Measurements from ENCODE around the gene TECR.

Gene TECR, protein sequence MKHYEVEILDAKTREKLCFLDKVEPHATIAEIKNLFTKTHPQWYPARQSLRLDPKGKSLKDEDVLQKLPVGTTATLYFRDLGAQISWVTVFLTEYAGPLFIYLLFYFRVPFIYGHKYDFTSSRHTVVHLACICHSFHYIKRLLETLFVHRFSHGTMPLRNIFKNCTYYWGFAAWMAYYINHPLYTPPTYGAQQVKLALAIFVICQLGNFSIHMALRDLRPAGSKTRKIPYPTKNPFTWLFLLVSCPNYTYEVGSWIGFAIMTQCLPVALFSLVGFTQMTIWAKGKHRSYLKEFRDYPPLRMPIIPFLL

DNA sequence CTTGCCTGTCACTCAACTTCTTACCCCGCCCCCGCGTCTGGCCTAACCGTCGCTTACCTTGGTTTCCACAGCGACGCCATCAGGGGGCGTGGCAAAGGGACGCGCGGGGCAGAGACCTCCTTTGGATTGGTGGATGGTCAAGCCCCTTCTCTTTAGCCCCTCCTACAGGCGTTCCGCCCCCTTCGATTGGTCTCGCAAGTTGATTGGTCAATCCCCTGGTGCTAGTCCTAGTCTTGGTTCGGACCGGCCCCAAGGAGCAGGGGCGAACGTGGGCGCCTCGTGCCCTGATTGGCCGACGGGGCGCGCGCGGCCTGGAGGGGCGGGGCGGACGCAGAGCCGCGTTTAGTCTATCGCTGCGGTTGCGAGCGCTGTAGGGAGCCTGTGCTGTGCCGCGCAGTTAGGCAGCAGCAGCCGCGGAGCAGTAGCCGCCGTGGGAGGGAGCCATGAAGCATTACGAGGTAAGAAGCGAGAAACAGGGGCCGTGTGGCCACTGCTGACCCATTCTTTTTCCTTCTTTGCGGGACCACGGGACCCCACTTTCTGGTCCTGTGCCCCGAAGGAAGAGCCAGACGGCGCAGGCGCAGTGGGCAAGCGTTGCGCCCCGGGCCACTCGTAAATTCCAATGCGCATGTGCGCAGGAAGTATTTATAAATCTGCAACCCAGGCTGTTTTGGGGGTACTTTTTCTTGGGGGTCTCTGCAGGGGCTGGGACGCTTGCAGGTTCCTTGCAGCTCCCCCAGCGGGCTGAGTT is at the start of gene TECR:
Gene TECR (plus strand): TSS at position 341 of the 751 bp plus-strand sequence. CDS start 103 bp downstream, at position 444.
- Histone ChIP-seq H3K27me3 (ENCODE audit: control insufficient read depth, insufficient read depth, low read length) (no peaks in the 10 kb centered on the region), H3K9ac (ENCODE audit: low read depth, low read length) (peak within 1 kb of the TSS; percentile 89), H3K4me3 (ENCODE audit: low read depth, low read length) (peak within 1 kb of the TSS; percentile 95), H3K4me1 (ENCODE audit: control insufficient read depth, insufficient read depth, low read length) (peaks cover 3% of the 10 kb centered on the region), H3K9me3 (ENCODE audit: control insufficient read depth, insufficient read depth, low read length) (no peaks in the 10 kb centered on the region), H3K36me3 (ENCODE audit: control insufficient read depth, insufficient read depth, low read length) (no peaks in the 10 kb centered on the region)

GRCh38 chr19:14479975-14480699 is 49.3 kb upstream of the TECR start:
- peak overlapping the region; percentile 4 for H3K4me3 ChIP-seq (ENCODE audit: low read depth, low read length)
- no peaks in the 10 kb centered on the region for H3K9me3 ChIP-seq (ENCODE audit: control insufficient read depth, insufficient read depth, low read length)
- peaks cover 3% of the 10 kb centered on the region for H3K4me1 ChIP-seq (ENCODE audit: control insufficient read depth, insufficient read depth, low read length)
- no peaks in the 10 kb centered on the region for H3K27me3 ChIP-seq (ENCODE audit: control insufficient read depth, insufficient read depth, low read length)
- H3K36me3 ChIP-seq (ENCODE audit: control insufficient read depth, insufficient read depth, low read length): peaks cover 32% of the 10 kb centered on the region
- H3K9ac ChIP-seq (ENCODE audit: low read depth, low read length): no peak overlapping the region

DNA sequence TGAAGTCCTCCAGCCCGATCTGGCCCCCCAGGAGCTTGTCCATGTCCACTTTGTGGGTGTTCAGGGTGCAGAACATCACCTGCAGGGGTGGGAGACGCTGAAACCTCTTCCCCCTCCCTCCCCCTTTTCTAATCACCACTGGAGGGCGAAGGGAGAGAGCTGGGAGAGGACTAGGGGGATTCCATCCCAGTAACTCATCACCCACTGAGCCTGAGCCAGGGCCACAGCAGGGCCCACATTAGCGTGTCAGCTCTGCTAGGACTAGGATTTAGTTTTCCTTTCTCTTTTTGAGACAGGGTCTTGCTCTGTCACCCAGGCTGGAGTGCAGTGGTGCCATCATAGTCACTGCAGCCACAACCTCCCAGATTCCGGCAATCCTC is 48.7 kb upstream of the TECR start:
- H3K9me3 ChIP-seq (ENCODE audit: control insufficient read depth, insufficient read depth, low read length): no peaks in the 10 kb centered on the region
- peaks cover 3% of the 10 kb centered on the region for H3K4me1 ChIP-seq (ENCODE audit: control insufficient read depth, insufficient read depth, low read length)
- H3K9ac ChIP-seq (ENCODE audit: low read depth, low read length): no peak overlapping the region
- no peak overlapping the region for H3K4me3 ChIP-seq (ENCODE audit: low read depth, low read length)
- no peaks in the 10 kb centered on the region for H3K27me3 ChIP-seq (ENCODE audit: control insufficient read depth, insufficient read depth, low read length)
- H3K36me3 ChIP-seq (ENCODE audit: control insufficient read depth, insufficient read depth, low read length): peaks cover 32% of the 10 kb centered on the region

DNA sequence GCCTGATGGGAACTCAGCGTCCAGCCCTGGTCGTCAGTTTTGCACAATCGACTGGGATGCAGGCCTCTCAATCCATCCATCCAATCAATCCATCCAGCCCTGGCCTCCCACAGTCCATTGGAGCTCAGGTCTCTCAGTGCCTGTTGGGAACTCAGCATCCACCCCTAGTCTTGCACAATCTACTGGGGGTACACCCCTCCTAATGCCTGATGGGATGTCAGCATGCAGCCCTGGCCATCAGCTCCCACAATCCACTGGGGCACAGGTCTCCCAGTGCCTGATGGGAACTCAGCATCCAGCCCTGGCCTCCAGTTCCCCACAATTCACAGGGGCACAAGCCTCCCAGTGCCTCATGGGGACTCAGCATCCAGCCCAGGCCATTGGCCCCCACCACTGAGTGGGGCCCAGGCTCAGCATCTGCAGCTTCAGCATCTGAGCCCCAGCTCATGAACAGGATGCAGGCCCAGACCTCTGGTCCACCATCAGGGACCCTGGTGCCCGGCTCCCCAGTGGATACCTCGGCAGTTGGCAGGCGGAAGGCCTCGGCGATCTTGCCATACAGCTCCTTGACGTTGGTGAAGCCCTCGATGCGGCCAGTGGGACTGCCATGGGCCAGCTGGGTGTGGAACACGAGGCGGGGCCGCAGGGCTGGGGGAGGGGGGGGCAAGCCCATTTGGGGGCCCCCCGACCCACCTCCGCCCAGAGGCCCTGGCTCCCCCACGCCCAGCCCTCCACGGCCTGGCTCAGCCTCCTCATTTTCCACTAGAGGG is 47.0 kb upstream of the TECR start:
- Histone ChIP-seq H3K4me3 (ENCODE audit: low read depth, low read length) (no peak overlapping the region), H3K27me3 (ENCODE audit: control insufficient read depth, insufficient read depth, low read length) (no peaks in the 10 kb centered on the region), H3K9me3 (ENCODE audit: control insufficient read depth, insufficient read depth, low read length) (no peaks in the 10 kb centered on the region), H3K9ac (ENCODE audit: low read depth, low read length) (no peak overlapping the region), H3K4me1 (ENCODE audit: control insufficient read depth, insufficient read depth, low read length) (no peaks in the 10 kb centered on the region), H3K36me3 (ENCODE audit: control insufficient read depth, insufficient read depth, low read length) (peaks cover 32% of the 10 kb centered on the region)

DNA sequence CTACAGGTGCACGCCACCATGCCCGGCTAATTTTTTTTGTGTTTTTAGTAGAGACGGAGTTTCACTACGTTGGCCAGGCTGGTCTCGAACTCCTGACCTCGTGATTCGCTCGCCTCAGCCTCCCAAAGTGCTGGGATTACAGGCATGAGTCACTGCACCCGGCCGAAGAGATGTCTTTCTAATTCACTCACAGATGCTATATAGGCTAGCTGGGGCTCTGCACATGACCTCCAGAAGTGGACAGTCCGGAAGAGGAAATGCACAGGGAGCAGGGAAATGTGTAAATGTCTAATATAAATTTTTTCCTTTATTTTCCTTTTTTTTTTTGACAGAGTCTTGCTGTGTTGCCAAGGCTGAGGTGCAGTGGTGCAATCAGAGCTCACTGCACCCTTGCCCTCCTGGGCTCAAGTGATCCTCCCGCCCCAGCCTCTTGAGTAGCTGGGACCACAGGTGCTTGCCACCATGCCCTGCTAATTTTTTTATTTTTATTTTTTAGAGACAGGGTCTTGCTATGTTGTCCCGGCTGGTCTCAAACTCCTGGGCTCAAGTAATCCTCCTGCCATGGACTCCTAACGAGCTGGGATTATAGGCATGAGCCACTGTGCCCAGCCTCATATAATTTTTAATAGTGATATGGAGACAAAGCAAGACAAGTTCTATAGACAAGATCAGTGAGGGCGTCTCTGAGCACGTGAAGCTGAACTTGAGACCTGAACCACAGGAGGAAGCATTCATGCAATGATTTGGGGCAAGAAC is 41.8 kb upstream of the TECR start:
- H3K9ac ChIP-seq (ENCODE audit: low read depth, low read length): no peak overlapping the region
- H3K36me3 ChIP-seq (ENCODE audit: control insufficient read depth, insufficient read depth, low read length): peaks cover 9% of the 10 kb centered on the region
- no peaks in the 10 kb centered on the region for H3K27me3 ChIP-seq (ENCODE audit: control insufficient read depth, insufficient read depth, low read length)
- no peak overlapping the region for H3K4me3 ChIP-seq (ENCODE audit: low read depth, low read length)
- no peaks in the 10 kb centered on the region for H3K4me1 ChIP-seq (ENCODE audit: control insufficient read depth, insufficient read depth, low read length)
- H3K9me3 ChIP-seq (ENCODE audit: control insufficient read depth, insufficient read depth, low read length): no peaks in the 10 kb centered on the region

- Histone ChIP-seq H3K4me1 (ENCODE audit: control insufficient read depth, insufficient read depth, low read length) (peaks cover 5% of the 10 kb centered on the region), H3K9ac (ENCODE audit: low read depth, low read length) (no peak overlapping the region), H3K9me3 (ENCODE audit: control insufficient read depth, insufficient read depth, low read length) (no peaks in the 10 kb centered on the region), H3K4me3 (ENCODE audit: low read depth, low read length) (no peak overlapping the region), H3K36me3 (ENCODE audit: control insufficient read depth, insufficient read depth, low read length) (peaks cover 9% of the 10 kb centered on the region), H3K27me3 (ENCODE audit: control insufficient read depth, insufficient read depth, low read length) (no peaks in the 10 kb centered on the region)
These were observed 36.5 kb upstream of the TECR start for GRCh38 chr19:14492756-14493337.

GRCh38 chr19:14494411-14494810 is 35.0 kb upstream of the TECR start:
- H3K4me3 ChIP-seq (ENCODE audit: low read depth, low read length): peak overlapping the region; percentile 70
- H3K9ac ChIP-seq (ENCODE audit: low read depth, low read length): no peak overlapping the region
- no peaks in the 10 kb centered on the region for H3K9me3 ChIP-seq (ENCODE audit: control insufficient read depth, insufficient read depth, low read length)
- peaks cover 9% of the 10 kb centered on the region for H3K36me3 ChIP-seq (ENCODE audit: control insufficient read depth, insufficient read depth, low read length)
- no peaks in the 10 kb centered on the region for H3K27me3 ChIP-seq (ENCODE audit: control insufficient read depth, insufficient read depth, low read length)
- H3K4me1 ChIP-seq (ENCODE audit: control insufficient read depth, insufficient read depth, low read length): peaks cover 5% of the 10 kb centered on the region

GRCh38 chr19:14494910-14495671 is 34.3 kb upstream of the TECR start:
- H3K36me3 ChIP-seq (ENCODE audit: control insufficient read depth, insufficient read depth, low read length): peaks cover 9% of the 10 kb centered on the region
- no peaks in the 10 kb centered on the region for H3K27me3 ChIP-seq (ENCODE audit: control insufficient read depth, insufficient read depth, low read length)
- peaks cover 5% of the 10 kb centered on the region for H3K4me1 ChIP-seq (ENCODE audit: control insufficient read depth, insufficient read depth, low read length)
- peak overlapping the region; percentile 70 for H3K4me3 ChIP-seq (ENCODE audit: low read depth, low read length)
- no peak overlapping the region for H3K9ac ChIP-seq (ENCODE audit: low read depth, low read length)
- H3K9me3 ChIP-seq (ENCODE audit: control insufficient read depth, insufficient read depth, low read length): no peaks in the 10 kb centered on the region

- Histone ChIP-seq H3K27me3 (ENCODE audit: control insufficient read depth, insufficient read depth, low read length) (no peaks in the 10 kb centered on the region), H3K9ac (ENCODE audit: low read depth, low read length) (no peak overlapping the region), H3K4me1 (ENCODE audit: control insufficient read depth, insufficient read depth, low read length) (peaks cover 5% of the 10 kb centered on the region), H3K9me3 (ENCODE audit: control insufficient read depth, insufficient read depth, low read length) (no peaks in the 10 kb centered on the region), H3K36me3 (ENCODE audit: control insufficient read depth, insufficient read depth, low read length) (peaks cover 9% of the 10 kb centered on the region), H3K4me3 (ENCODE audit: low read depth, low read length) (peak overlapping the region; percentile 70)
These were observed 33.7 kb upstream of the TECR start for GRCh38 chr19:14495672-14496028.
